ENCODE measurements around the gene POC1A. TPM values are rescaled to one million over a fixed set of nuclear protein-coding genes. Genes with fewer than 3 reads are reported as not detected.

Gene POC1A
- total RNA-seq, 1 donor: 1.8 TPM

- Histone ChIP-seq H3K79me2 (ENCODE audit: insufficient read depth, low read length) (peaks cover 19% of the 10 kb centered on the region), H3K4me3 (ENCODE audit: insufficient read depth, low read length) (peak overlapping the region; percentile 84), H2AFZ (ENCODE audit: low read length) (peak overlapping the region; percentile 94), H3K4me2 (ENCODE audit: insufficient read depth, low read length) (peak overlapping the region; percentile 86), H3K27me3 (ENCODE audit: insufficient read depth, low read length) (no peaks in the 10 kb centered on the region), H4K20me1 (ENCODE audit: insufficient read depth, low read length) (peaks cover 11% of the 10 kb centered on the region), H3K9me3 (ENCODE audit: low read depth, low read length) (no peaks in the 10 kb centered on the region), H3K27ac (ENCODE audit: low read depth, low read length) (peak overlapping the region; percentile 49), H3K36me3 (ENCODE audit: insufficient read depth, low read length) (peaks cover 24% of the 10 kb centered on the region), H3K4me1 (ENCODE audit: insufficient read depth, low read length) (peaks cover 32% of the 10 kb centered on the region)
- DNase-seq (ENCODE audit: insufficient read length, low spot score, missing footprints): no peak
- TF ChIP-seq CTCF (IDR thresholded peaks at IDR 0.05; ENCODE audit: extremely low read depth, low read depth, low read length): no peak
Measured at GRCh38 chr3:52197499-52197841, 43.2 kb upstream of the POC1A start.

GRCh38 chr3:52196977-52197376, 42.8 kb upstream of the POC1A start:
- H2AFZ ChIP-seq (ENCODE audit: low read length): no peak overlapping the region
- H3K9me3 ChIP-seq (ENCODE audit: low read depth, low read length): no peaks in the 10 kb centered on the region
- H3K79me2 ChIP-seq (ENCODE audit: insufficient read depth, low read length): peaks cover 19% of the 10 kb centered on the region
- H3K27me3 ChIP-seq (ENCODE audit: insufficient read depth, low read length): no peaks in the 10 kb centered on the region
- peaks cover 32% of the 10 kb centered on the region for H3K4me1 ChIP-seq (ENCODE audit: insufficient read depth, low read length)
- H3K36me3 ChIP-seq (ENCODE audit: insufficient read depth, low read length): peaks cover 20% of the 10 kb centered on the region
- H3K27ac ChIP-seq (ENCODE audit: low read depth, low read length): no peak overlapping the region
- no peak for TF ChIP-seq CTCF (IDR thresholded peaks at IDR 0.05; ENCODE audit: extremely low read depth, low read depth, low read length)
- H4K20me1 ChIP-seq (ENCODE audit: insufficient read depth, low read length): peaks cover 11% of the 10 kb centered on the region
- no peak overlapping the region for H3K4me3 ChIP-seq (ENCODE audit: insufficient read depth, low read length)
- peak overlapping the region; percentile 86 for H3K4me2 ChIP-seq (ENCODE audit: insufficient read depth, low read length)
- DNase-seq (ENCODE audit: insufficient read length, low spot score, missing footprints): no peak

GRCh38 chr3:52195823-52196331, 41.7 kb upstream of the POC1A start:
- Histone ChIP-seq H3K9me3 (ENCODE audit: low read depth, low read length) (no peaks in the 10 kb centered on the region), H3K4me2 (ENCODE audit: insufficient read depth, low read length) (peak overlapping the region; percentile 17), H3K4me3 (ENCODE audit: insufficient read depth, low read length) (no peak overlapping the region), H3K27me3 (ENCODE audit: insufficient read depth, low read length) (no peaks in the 10 kb centered on the region), H3K4me1 (ENCODE audit: insufficient read depth, low read length) (peaks cover 36% of the 10 kb centered on the region), H2AFZ (ENCODE audit: low read length) (peak overlapping the region; percentile 78), H4K20me1 (ENCODE audit: insufficient read depth, low read length) (peaks cover 11% of the 10 kb centered on the region), H3K79me2 (ENCODE audit: insufficient read depth, low read length) (peaks cover 19% of the 10 kb centered on the region), H3K36me3 (ENCODE audit: insufficient read depth, low read length) (peaks cover 9% of the 10 kb centered on the region), H3K27ac (ENCODE audit: low read depth, low read length) (no peak overlapping the region)
- TF ChIP-seq CTCF (IDR thresholded peaks at IDR 0.05; ENCODE audit: extremely low read depth, low read depth, low read length): no peak
- DNase-seq (ENCODE audit: insufficient read length, low spot score, missing footprints): no peak

- Histone ChIP-seq H3K4me2 (ENCODE audit: insufficient read depth, low read length) (no peak overlapping the region), H3K79me2 (ENCODE audit: insufficient read depth, low read length) (peaks cover 19% of the 10 kb centered on the region), H3K4me3 (ENCODE audit: insufficient read depth, low read length) (no peak overlapping the region), H4K20me1 (ENCODE audit: insufficient read depth, low read length) (peaks cover 11% of the 10 kb centered on the region), H3K36me3 (ENCODE audit: insufficient read depth, low read length) (peaks cover 4% of the 10 kb centered on the region), H3K27me3 (ENCODE audit: insufficient read depth, low read length) (no peaks in the 10 kb centered on the region), H3K4me1 (ENCODE audit: insufficient read depth, low read length) (peaks cover 42% of the 10 kb centered on the region), H2AFZ (ENCODE audit: low read length) (no peak overlapping the region), H3K9me3 (ENCODE audit: low read depth, low read length) (no peaks in the 10 kb centered on the region), H3K27ac (ENCODE audit: low read depth, low read length) (no peak overlapping the region)
- no peak for DNase-seq (ENCODE audit: insufficient read length, low spot score, missing footprints)
- TF ChIP-seq CTCF (IDR thresholded peaks at IDR 0.05; ENCODE audit: extremely low read depth, low read depth, low read length): no peak
Measured at GRCh38 chr3:52195291-52195597, 41.0 kb upstream of the POC1A start.
